UCSD-AML1 (cell line): ENCODE results near the gene MYL5.
A peak's percentile ranks its signal among the peaks of the same experiment; 100 is the strongest.
"Not testable (repeated sequence)": the region's sequence is repeated elsewhere in the genome, so short reads cannot be mapped to it uniquely, and the experiment has no call there.

Source experiments
- DNase-seq: peaks from one replicate; lab custom pipeline; 2025; ENCODE audit not compliant: unreplicated experiment; lab: John Stamatoyannopoulos, UW

MYL5 gene

DNA sequence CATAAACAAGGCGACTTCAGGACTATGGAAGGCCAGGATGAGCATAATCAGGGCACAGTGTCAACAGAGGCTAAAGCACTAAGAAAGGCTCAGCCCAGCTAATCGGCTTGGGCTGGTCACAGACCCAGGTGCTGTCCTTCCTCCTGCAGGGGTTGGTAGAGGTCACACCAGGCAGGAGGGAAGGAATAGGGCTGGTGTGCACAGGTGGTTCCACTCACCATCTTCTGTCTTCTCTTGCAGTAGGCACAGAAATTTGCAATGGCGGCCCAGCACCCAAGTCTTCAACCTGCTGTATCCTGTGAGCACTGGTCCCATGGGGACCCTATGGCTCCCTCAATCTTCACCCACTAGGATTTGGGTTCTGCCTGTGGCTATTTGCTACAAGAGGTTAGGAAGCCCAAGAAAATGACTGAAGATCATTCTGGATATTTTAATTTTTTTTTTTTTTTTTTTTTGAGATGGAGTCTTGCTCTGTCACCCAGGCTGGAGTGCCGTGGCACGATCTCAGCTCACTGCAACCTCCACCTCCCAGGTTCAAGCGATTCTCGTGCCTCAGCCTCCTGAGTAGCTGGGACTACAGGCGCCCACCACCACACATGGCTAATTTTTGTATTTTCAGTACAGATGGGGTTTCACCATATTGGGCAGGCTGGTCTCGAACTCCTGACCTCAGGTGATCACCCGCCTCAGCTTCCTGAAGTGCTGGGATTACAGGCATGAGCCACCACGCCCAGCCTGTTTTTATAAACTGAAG lies 4.4 kb upstream of the MYL5 start:
- not testable (repeated sequence) for DNase-seq

DNA sequence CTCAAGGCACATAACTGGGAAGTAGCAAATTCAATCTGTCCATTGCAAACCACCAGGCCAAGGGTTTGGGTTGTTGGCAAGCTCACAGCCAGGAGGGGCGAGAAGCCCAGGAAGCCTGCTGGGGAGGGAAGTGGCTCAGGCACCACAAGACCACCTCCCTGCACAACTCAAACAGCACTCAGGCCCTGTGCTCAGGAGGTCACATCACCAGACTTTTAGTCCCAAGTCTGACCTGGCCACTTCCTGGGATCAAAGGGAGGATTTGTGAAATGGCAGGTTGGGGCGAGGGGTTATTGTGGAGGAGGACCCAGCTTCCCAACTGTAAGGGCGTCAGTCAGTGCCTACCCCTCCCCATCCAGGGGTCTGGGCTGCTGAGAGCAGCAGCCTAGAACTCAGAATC lies 2.6 kb upstream of the MYL5 start:
- no peak for DNase-seq

DNA sequence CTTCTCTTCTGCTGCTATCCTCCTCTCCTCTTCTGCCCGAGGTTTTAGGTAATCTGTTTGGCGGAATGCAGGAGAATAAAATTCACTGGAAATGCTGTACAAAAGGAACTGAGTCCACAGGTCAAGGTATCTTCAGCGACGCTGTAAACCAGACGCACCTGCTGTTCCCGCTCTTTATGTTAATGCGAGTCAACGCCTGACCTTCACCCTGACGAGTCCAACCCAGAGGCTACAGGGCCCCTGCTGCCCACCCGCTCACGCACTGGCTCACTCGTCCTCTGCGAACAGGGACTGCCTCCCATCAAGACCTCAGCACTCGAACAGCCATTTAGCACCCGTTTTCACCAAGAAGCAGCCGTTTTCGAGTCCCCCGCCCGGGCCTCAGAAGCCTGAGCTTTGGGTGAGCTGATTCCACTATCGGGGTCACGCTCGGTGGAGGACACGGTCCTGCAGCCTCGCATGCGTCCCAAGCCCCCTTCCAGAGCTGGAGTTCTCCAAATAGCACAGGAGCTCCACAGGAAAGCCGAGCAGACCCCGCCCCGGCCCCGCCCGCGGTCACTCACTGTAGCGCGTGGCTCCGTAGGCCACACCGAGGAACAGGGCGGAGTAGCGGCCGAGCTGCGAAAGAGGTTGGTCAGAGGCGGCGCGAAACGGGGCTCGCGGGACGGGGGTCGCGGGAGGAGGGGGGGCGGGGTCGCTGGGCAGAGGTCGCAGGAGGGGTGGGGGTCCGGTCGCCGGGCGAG lies 822 bp upstream of the MYL5 start:
- DNase-seq = peak; percentile 29

DNA sequence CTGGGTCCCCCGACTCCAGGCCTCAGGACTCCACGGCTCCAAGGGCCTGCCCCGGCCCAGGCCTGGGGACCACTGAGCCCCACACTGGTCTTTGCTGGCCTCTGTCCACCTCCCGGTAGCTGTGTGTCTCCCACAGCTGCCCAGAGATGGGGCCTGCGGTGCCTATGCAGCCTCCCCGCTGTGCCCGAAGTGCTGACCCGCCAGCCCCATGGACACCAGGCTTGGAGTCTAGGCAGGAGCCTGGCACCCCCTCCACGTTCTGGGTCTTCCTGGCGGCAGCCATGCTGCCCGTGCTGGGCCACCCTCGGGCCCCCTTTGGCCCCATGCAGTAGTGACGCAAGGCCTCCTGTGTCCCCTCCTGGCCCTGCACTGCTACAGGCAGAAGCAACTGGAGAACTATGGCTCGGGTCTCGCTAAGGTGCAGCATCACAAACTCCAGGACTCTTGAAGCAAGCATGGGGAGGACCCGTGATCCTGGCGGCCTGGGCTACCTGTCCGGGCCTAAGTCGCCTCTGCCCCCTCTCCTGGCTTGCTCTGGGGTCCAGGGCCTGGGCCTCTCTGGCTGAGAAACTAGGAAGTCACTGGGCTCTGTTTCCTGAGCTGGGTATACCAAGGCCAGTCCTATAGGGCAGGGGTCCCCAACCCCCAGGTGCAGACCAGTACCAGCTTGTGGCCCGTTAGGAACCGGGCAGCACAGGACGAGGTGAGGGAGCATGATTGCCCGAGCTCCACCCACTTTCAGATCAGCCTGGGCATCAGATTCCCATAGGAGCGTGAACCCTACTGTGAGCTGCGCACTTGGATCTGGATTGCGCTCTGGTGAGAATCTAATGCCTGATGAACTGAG lies 917 bp downstream of the MYL5 start:
- DNase-seq = no peak

DNA sequence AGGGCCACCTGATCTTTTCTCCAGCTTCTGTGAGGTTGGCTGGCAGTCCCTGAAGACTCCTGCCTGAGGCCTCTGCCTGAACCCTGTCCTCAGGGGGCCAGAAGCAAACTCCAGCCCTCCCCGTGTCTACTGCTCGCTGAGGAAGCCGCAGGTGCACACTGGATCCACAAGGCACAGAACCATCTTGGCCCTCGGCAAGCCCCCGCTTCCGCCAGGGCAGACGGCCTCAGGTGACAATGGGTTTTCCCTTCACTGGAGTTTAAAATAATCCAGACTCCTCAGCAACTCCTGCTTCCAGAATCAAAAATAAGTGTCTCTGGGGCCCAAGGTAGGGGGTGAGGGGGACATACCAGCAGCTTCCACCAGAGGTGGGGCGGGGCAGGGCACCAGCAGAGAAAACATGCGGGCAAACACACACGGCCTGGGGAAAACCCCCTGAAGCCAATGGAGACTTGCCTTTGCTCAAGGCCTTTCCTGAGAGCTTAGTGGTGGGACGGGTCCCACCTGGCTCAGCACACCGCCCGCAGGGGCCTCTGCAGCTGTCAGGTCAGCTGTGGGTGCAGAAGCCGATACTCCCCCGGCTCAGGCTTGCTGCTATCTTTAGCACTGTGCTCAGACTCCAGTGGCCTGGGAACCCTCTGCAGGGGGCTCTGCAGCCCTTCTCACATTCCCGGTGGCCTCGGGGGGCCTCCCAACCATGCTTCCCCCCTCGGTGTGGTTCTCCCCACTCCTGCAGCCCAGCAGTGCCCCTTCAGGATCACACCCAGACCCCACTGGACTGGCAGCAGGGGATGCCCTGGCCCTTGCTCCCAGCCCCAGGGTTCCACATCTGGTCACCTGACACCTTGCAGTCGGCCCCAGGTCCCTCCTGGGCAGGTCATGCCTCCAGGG lies 1.9 kb downstream of the MYL5 start:
- DNase-seq = no peak

DNA sequence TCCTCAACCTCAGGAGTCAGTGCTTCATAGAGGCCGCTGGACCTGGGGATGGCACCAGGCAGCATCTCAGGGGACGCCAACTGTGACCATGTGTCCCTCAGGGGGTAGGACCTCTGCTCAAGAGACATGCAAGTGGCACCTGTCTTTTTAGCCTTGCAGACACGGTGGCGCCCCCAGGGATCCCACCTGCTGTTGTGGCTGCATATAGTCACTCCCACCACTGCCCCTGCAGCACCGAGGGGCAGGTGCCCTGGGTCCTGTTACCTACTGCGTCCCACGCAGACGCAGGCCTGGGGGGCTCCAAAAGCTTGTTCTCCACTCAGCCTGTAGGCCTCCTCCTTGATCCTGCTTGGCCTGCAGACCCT lies 2.5 kb downstream of the MYL5 start:
- DNase-seq = no peak

DNA sequence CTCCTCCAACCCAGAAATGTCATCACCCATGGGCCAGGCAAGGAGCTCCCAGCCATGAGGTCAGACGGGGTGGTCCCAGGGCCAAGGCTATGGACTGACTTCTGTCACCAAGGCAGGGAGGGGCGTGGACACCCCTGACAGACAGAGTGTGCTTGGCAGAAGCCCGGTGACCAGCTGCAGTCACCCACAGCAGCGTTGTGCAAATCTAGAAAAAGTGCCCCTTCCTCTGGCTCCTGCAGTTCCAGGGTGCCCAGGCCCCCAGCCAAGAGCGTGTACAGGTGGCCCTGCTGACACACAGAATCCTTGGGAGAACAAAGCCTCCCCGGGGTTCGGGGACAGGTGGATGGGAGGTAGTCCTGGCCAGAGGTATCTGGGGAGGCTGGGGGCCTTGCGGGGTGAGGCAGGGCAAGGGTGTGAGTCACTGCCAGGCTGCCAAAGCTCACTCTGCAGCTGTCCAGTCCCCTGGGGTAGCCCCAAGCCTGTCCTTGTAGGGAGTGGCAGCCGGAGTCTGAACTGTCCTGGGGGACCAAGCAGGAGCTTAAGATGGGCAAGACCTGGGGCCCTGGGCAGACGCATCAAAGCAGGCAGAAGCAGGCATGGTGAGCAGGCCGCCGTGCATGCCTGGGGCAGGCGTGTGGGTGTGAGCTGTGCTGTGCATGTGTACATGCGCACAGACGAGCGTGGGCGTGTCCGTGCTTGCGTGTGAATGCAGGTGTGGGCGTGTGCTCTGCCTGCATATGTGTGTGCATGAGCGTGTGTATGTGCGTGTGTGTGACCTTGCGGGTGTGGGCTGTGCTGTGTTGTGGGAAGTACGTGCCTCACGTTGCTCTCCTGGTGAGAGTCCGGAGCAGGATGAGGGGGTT lies 3.3 kb downstream of the MYL5 start:
- no peak for DNase-seq

DNA sequence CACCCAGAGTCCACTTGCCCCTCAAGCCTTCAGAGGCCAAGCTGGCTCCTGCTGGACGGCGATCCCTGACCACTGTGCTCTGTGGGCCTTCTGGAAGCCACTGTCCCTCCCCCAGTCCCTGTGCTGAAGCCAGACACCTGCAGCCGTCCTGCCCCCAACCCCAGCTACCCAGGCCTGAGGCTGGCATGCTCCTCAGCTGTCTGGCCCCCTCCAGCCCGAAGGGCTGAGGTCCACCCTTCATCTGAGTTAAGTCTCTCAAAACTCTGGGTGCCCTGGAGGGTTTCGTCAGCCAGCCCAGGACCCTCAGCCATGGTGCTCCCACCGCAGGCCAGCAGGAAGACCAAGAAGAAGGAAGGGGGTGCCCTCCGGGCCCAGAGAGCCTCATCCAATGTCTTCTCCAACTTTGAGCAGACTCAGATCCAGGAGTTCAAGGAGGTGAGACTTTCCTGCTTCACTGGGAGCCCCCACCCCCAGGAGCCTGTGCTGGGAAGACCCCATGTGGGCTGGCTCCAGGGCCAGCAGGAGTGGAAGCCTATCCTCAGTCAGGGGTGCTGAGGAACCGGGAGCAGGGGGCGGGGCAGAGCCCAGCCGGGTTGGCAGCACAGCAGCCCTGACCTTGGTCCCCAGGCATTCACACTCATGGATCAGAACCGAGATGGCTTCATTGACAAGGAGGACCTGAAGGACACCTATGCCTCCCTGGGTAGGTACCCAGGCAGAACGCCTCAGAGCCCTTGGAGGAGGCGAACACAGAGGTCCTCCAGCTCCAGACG lies 4.2 kb downstream of the MYL5 start:
- no peak for DNase-seq

DNA sequence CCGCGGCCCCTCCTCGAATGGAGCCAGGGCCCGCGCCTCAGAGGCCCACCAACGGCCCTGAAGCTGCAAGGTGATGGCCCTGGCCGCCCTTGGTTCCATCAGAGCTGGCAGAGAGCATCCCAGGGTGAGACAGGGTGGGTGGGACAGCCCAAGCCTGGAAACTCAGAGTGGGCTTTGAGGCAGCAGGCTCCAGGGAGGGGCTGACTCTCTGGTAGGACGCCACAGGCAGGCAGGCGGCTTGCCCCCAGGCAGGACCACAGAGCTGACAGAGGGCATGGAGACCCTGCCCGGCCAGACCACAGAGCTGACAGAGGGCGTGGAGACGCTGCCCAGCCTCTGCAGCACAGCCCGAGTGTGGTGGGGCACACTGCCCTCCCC lies 4.8 kb downstream of the MYL5 start:
- no peak for DNase-seq

DNA sequence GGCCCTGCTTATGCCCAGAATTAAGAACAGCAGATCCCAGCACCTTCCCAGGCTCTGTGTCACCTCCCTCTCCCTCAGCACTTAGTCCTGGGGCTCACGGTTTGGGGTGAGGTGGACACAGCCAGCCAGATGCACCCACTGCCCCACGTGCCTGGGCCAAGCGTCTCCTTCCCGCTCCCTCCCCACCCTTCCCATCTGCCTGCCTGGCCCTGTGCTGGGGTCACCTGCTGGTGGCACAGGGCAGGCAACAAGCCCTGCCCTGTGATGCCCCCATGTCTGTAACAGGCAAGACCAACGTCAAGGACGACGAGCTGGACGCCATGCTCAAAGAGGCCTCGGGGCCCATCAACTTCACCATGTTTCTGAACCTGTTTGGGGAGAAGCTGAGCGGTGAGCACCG lies 5.3 kb downstream of the MYL5 start:
- DNase-seq = no peak

DNA sequence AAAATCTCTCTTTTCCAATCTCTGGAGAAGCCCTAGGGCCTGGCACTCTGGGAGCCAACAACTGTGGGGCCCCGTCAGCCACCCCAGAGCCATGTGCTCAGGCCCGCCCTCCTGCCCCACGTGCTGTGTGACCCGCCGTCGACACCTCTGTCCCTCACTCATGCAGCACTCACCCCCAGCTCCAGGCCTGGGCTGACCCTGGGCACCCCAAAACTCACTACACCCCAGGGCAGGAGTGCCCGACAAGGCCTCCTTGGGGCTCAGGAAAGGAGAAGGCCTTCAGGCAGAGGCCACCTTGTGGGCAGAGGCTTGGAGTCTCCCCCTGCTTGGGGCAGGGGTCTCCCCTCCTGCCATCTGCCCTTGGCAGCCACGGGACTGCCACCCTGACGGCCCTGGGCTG lies 5.7 kb downstream of the MYL5 start:
- no peak for DNase-seq

DNA sequence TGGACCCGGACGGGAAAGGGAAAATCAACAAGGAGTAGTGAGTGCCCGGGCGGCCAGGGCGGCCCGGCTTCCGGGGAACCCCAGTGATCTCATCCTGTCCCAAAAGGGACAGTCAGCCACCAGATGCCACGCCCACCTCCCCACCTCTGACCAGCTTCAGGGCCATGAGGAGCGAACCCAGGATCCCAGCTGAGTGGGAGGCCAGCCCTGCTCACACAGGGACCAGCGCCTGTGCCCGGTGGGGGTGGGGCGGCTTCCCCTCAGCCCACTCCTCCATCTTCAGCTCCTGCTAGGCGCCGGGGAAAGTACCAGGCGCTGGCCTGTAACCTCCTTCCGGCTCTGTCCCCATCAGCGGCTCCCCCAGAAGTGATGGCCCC lies 6.2 kb downstream of the MYL5 start:
- DNase-seq = no peak

DNA sequence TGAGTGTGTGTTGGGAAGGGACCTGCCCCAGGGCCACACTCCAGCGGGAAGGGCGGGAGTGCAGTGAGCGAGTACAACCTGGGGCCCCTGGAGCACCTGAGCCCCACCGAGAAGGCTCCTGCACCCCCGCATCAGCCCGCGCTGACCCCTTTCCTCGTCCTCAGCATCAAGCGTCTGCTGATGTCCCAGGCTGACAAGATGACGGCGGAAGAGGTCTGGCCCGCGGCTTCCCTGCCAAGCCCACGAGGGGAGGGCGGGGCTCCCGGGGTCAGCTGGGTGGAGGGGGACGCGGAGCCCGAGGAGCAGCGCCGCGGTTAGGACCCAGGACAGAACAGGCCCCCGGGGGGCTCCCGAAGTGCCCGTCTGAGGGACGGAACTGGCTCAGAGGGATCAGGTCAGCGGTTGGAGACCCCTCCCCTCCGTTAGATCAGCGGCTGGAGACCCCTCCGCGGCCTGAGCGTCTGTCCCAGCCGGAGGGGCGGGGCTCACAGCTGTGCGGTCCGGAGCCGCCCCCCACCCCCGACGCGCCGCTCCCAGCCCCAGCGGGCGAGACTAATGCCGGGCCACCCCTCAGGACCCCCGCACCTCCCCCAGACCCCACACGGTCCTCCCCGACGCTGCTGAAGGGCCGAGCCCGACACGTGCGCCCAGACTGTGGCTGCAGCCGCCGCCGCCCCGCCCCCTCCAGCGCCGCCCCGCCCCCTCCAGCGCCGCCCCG lies 6.7 kb downstream of the MYL5 start:
- DNase-seq = no peak

DNA sequence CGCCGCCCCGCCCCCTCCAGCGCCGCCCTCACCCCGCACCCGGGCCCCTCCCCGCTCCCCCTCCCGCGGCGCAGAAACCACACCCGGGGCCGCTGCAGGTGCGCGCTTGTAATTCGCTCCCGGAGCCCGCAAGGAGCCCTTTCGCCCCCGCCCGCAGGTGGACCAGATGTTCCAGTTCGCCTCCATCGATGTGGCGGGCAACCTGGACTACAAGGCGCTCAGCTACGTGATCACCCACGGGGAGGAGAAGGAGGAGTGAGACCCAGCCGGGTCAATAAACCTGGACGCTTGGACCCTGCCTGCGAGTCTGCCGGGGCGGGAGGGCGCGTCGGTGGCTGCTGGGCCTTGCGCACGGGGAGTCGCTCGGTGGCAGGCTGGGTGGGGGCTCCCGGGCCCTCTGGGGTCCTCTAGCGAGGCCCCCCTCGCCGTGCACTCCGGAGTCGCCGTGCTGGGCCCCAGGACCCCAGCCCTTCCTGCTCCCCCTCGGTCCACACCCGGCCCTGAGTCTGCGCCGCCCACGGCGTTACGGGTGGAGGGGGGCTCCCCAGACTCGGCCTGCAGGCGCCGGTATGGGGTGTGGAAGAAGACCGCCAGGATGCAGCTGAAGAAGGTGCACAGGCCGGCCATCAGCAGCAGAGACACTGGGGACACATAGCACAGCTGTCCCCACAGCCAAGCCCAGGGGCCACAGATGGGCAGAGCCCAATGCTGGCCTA lies 7.6 kb downstream of the MYL5 start:
- no peak for DNase-seq

DNA sequence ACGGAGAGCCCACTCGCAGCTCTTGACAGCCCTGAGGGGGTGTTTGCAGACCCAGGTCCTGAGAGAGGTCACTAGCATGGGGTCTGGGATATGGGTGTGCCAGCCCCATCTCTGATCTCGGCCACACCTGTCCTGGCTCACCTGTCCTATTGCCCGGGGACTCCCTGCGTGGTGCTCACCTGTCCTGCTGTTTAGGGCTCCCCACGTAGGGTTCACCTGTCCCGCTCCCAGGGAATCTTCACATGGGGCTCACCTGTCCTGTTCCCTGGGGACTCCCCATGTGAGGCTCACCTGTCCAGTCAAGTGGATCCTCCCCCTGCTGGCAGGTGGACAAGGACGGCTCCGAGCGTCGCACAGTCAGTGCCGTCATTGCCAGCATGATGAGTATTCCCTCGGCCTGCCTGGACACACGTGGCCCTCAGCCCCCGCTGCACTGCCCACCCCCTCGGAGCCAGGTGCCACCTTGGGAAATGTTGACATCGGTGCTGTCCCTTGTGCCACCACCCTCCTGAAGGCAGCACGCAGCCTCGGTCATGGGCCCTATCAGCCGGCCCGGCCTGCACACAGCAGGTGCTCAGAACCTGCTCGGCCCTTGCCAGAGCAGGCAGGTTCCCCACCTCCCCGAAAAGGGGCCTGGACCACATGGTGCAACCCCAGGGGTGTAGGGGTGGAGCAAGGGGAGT lies 8.3 kb downstream of the MYL5 start:
- DNase-seq = no peak

DNA sequence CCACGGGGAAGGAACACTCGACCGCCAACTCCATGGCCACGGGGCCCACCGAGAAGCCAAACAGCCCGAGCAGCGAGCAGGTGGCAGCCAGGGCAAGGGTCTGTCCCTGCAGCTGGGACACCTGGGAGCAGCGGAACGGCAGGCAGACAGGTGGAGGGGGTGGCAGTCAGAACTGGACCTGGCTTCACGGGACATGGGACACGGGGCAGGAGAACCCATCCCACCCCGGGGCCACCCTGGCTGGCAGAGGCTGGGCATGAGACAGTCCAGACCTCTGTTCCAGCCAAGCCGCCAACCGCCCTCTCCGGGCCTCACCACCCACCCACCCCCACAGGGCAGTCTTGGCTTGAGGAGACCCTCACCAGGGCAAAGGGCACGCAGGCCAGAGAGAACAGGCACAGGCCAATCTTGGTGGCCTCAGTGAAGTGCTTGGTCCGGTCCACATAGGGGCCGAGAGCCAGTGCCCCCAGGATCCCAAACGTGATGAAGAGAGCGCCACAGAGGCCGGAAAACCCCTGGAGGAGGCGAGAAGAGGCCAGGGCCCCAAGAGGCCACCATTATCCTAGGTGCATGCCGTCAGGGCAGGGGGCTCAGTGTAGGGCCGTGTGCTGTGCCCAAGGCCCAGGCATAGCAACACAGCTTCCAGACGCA lies 9.0 kb downstream of the MYL5 start:
- no peak for DNase-seq
